ENCODE measurements around the gene FRMD1.

The FRMD1 gene

DNA sequence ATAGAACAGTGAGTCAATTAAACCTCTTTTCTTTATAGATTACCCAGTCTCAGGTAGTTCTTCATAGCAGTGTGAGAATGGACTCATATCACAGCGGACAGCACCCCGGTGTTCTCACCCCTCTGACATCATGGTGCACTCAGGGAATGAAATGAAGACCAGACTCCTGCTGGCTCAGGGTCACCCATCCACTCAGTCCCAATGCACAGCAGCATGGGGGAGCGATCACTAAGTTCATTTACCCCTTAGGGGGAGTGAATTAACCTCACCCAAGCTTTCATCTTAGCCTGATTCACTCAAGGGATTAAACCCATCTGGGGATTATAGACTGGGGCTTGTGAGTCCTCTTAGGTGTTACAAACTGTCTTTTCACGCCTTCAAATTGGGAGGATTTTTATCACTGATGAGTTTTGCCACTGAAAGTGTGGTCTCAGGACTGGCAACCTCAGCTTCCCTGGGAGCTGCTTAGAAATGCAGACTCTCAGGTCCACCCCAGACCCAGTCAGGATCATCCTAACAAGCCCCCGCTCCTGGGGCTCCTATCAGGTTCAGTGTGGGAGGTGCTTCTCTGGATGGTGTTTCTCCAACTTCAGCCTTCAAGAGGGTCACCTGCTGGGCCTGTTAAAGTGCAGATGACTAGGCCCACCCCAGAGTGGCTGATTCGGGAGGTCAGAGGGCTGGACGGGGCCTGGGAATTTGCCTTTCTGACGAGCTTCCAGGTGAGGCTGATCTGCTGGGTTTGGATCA is 44.3 kb upstream of the FRMD1 start:
- TF ChIP-seq, protein P1, sequence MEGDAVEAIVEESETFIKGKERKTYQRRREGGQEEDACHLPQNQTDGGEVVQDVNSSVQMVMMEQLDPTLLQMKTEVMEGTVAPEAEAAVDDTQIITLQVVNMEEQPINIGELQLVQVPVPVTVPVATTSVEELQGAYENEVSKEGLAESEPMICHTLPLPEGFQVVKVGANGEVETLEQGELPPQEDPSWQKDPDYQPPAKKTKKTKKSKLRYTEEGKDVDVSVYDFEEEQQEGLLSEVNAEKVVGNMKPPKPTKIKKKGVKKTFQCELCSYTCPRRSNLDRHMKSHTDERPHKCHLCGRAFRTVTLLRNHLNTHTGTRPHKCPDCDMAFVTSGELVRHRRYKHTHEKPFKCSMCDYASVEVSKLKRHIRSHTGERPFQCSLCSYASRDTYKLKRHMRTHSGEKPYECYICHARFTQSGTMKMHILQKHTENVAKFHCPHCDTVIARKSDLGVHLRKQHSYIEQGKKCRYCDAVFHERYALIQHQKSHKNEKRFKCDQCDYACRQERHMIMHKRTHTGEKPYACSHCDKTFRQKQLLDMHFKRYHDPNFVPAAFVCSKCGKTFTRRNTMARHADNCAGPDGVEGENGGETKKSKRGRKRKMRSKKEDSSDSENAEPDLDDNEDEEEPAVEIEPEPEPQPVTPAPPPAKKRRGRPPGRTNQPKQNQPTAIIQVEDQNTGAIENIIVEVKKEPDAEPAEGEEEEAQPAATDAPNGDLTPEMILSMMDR (conservative IDR thresholded peaks at IDR 0.05), result no peak

GRCh38 chr6:168122521-168122920 is 43.5 kb upstream of the FRMD1 start:
- no peak overlapping the region for H3K27ac ChIP-seq
- TF ChIP-seq, protein P1 (conservative IDR thresholded peaks at IDR 0.05), result no peak

More for the DNA sequence above, 44.3 kb upstream of the FRMD1 start:
- no peak overlapping the region for H3K27ac ChIP-seq

- TF ChIP-seq, protein P1 (conservative IDR thresholded peaks at IDR 0.05), result no peak
These were observed 43.0 kb upstream of the FRMD1 start for GRCh38 chr6:168122011-168122410.

GRCh38 chr6:168121303-168121665 is 42.3 kb upstream of the FRMD1 start:
- H3K27ac ChIP-seq, result no peak overlapping the region
- TF ChIP-seq, protein P1 (conservative IDR thresholded peaks at IDR 0.05), result no peak

More at GRCh38 chr6:168122011-168122410, 43.0 kb upstream of the FRMD1 start:
- H3K27ac ChIP-seq, result no peak overlapping the region

DNA sequence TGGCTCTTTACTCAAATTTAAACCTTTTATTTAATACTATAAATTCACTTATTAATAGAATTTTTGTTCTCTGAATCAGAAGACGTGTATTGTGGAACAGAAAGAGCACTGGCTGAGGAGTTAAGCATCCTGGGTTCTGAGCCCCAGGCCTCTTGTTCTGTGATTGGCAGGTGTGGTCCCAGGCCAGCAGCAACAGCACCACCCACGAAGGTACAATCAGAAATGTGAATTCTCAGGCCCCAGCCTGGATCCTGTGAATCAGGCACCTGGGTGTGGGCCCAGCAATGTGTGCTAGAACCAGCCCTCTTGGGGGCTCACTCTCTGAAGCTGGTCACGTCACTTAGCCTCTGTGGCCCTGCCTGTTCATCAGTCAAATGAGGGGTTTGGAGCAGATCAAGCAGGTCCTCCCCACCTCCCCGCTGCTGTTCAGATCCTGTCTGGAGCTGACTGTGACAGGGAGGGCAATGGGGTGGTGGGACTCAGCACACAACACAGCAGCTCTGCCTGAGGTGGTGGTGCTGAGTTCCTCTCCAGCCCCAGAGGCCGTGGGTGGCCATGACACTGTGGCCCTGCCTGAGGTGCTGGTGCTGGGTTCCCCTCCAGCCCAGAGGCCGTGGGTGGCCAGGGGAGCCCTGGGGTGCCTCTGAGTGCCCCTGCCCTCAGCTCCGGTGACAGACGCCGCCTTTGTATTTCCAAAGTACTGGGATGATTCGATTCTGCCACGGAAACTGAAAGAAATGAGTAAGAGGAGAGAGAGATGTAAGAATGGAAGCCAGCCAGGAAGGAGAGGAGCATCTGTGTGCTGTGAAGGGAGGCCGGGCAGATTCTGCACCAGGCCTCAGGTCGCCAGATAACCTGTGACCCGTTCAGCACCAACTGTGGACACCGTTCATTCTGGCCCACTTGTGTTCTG is 41.6 kb upstream of the FRMD1 start:
- TF ChIP-seq, protein P1 (conservative IDR thresholded peaks at IDR 0.05), result no peak
- H3K27ac ChIP-seq, result no peak overlapping the region

DNA sequence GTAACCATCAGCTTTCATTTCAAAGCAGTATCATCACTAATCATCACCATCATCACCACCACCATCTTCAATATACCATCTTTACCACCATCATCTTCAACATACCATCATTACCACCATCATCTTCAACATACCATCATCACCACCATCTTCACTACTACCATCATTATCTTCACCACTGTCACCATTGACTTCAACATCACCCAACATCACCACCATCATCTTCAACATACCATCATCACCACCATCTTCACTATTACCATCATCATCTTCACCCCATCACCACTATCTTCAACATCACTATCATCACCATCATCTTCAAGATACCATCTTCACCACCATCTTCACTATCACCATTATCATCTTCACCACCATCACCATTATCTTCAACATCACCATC is 40.5 kb upstream of the FRMD1 start:
- H3K27ac ChIP-seq, result no peak overlapping the region
- TF ChIP-seq, protein P1 (conservative IDR thresholded peaks at IDR 0.05), result no peak

DNA sequence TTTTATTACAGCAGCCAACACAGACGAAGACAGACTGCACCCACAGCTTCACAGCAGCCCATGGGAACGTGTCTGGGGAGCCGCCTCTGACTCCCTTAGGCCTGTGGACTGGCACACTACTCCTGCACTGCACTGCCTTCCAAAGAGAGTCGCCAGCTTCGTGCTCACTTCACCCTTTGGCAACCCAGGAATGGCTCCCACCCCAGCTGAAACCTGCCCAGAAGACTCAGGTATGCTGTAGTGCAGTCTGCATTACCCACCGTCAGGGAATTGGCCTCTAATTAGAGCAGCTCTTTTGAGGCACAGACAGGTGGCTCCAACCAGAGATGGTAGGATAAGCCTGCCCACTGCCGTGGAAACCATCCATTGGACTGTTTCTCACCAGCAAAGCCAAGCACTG is 39.9 kb upstream of the FRMD1 start:
- TF ChIP-seq, protein P1 (conservative IDR thresholded peaks at IDR 0.05), result no peak
- no peak overlapping the region for H3K27ac ChIP-seq

Data from VCaP (cell line).